Esophagus squamous epithelium (tissue), 5 donors: ENCODE measurements around the gene KAZN. TPM values are rescaled to one million over a fixed set of nuclear protein-coding genes. Genes with fewer than 3 reads are reported as not detected.

ENCODE experiments used
- DNase-seq: peaks from one replicate; lab custom pipeline; 2025; lab: John Stamatoyannopoulos, UW
- H3K27ac ChIP-seq, 4 donors: fragments of 200-600 bp; sonication (generic); one replicate each; pipeline ENCODE4 v1.5.1; 2016 to 2019; ENCODE audit warnings: mild to moderate bottlenecking in 1 of 4
- H3K27me3 ChIP-seq, 4 donors: fragments of 200-600 bp; sonication (generic); 1 replicate in 3 of 4; 2 replicates in 1 of 4; pipeline versions ENCODE4 v1.5.1 to v1.6.0; 2017 to 2021; ENCODE audit warnings: antibody characterized with exemption in 1 of 4
- H3K36me3 ChIP-seq, 3 donors: fragments of 200-600 bp; sonication (generic); one replicate each; pipeline ENCODE4 v1.5.1; 2016 to 2019
- H3K4me1 ChIP-seq, 3 donors: fragments of 200-600 bp; sonication (generic); one replicate each; pipeline ENCODE4 v1.5.1; 2017 to 2019
- H3K4me3 ChIP-seq, 4 donors: fragments of 200-600 bp; sonication (generic); 1 replicate in 3 of 4; 2 replicates in 1 of 4; pipeline ENCODE4 v1.5.1; 2016 to 2019; ENCODE audit warnings: mild to moderate bottlenecking in 2 of 4, moderate library complexity in 1 of 4
- H3K9me3 ChIP-seq, 3 donors: fragments of 200-600 bp; sonication (generic); one replicate each; pipeline ENCODE4 v1.5.1; 2016 to 2019
- CTCF ChIP-seq, 6 experiments: fragments of 450-650 bp in 4 of 6; fragments of 200-600 bp in 2 of 6; sonication (generic) in 2 of 6; IDR thresholded peaks; one replicate each; pipeline ENCODE4 v1.5.1; 2016 to 2019; ENCODE audit warnings: antibody characterized with exemption in 6 of 6, mild to moderate bottlenecking in 4 of 6, moderate library complexity in 4 of 6
- POLR2A ChIP-seq, 4 donors: fragments of 450-650 bp; IDR thresholded peaks; one replicate each; pipeline ENCODE4 v1.6.1; 2017; ENCODE audit warnings: antibody characterized with exemption in 4 of 4, mild to moderate bottlenecking in 4 of 4, moderate library complexity in 3 of 4
- WGBS, 2 donors: methylation state at CpG; one replicate each; pipeline ENCODE4 v1.1.5; 2018; 5-methylcytosine and 5-hydroxymethylcytosine counted together
- intact Hi-C: fragments of 100-400 bp; cut with DNase I; formaldehyde crosslinking; loops from one replicate; pipeline ENCODE4 v1.15.0; 2022
- total RNA-seq, 4 donors: library from RNA; depleted of rRNA; stranded (reverse); fragments of >200 nt; gene quantifications; one replicate each; pipeline ENCODE4 v1.1.0, GENCODE V29; 2016
- donor health status: DM: yes; HTN: yes; CAD: no.

Gene KAZN
- total RNA-seq, 4 donors from 2014 or later, result 25.0 to 54.5 (median 30.8) TPM

GRCh38 chr1:14553711-14554110 lies 44.8 kb upstream of the KAZN start:
- Histone ChIP-seq H3K4me1 (no peaks in the 10 kb centered on the region), H3K36me3 (no peaks in the 10 kb centered on the region), H3K9me3 (no peaks in the 10 kb centered on the region), H3K4me3 (no peak overlapping the region), H3K27me3 (peaks cover 0 to 14% (median 0%) of the 10 kb centered on the region in 4 donors), H3K27ac (no peak overlapping the region)
- no peak for TF ChIP-seq POLR2A (IDR thresholded peaks at IDR 0.05)
- TF ChIP-seq CTCF (IDR thresholded peaks at IDR 0.05), result no peak
- no peak for DNase-seq
- WGBS, 2 donors, result 78% methylated on average over 5 to 6 of the region's 7 CpGs
- intact Hi-C loops, result no loop called here

DNA sequence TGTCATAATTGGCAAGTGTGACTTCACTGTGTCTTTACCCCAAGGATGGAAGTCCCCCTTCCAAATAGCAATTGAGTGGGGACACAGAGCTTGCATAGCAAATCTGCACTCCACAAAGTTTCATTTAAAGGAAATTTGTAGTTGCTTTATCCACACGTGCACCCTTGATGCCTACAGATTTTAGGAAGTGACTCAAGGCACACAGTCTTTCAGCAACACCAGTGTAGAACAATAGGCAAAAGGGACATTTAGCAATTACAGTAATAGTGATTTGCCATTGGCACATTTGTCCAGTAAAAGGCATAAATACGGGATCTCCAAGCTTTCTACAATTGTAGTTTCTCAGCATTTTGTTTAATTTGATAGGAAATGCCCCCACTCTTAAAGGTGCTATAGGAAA lies 43.4 kb upstream of the KAZN start:
- Histone ChIP-seq H3K9me3 (no peaks in the 10 kb centered on the region), H3K27ac (no peak overlapping the region), H3K4me1 (no peaks in the 10 kb centered on the region), H3K27me3 (peaks cover 0 to 14% (median 0%) of the 10 kb centered on the region in 4 donors), H3K36me3 (no peaks in the 10 kb centered on the region), H3K4me3 (no peak overlapping the region)
- WGBS, 2 donors, result 50 to 59% methylated on average over 2 of the region's 2 CpGs
- intact Hi-C loops, result no loop called here
- TF ChIP-seq CTCF (IDR thresholded peaks at IDR 0.05) (no peak), POLR2A (IDR thresholded peaks at IDR 0.05) (no peak)
- no peak for DNase-seq

GRCh38 chr1:14561014-14561693 lies 37.3 kb upstream of the KAZN start:
- Histone ChIP-seq H3K27ac (no peak overlapping the region), H3K27me3 (peaks cover 0 to 4% (median 0%) of the 10 kb centered on the region in 4 donors), H3K36me3 (no peaks in the 10 kb centered on the region), H3K4me3 (no peak overlapping the region), H3K9me3 (no peaks in the 10 kb centered on the region), H3K4me1 (no peaks in the 10 kb centered on the region)
- DNase-seq, result no peak
- TF ChIP-seq CTCF (IDR thresholded peaks at IDR 0.05) (no peak), POLR2A (IDR thresholded peaks at IDR 0.05) (no peak)
- 76 to 82% methylated on average over 3 to 8 of the region's 8 CpGs for WGBS, 2 donors
- intact Hi-C loops, result no loop called here

- no peak overlapping the region for H3K27ac ChIP-seq
- intact Hi-C loops, result no loop called here
- no peak for DNase-seq
- H3K4me3 ChIP-seq, result no peak overlapping the region
- H3K27me3 ChIP-seq, result no peaks in the 10 kb centered on the region
- WGBS, 2 donors, result 35 to 50% methylated on average over 2 of the region's 2 CpGs
- no peaks in the 10 kb centered on the region for H3K9me3 ChIP-seq
- no peak for TF ChIP-seq CTCF (IDR thresholded peaks at IDR 0.05)
- TF ChIP-seq POLR2A (IDR thresholded peaks at IDR 0.05), result no peak
- H3K4me1 ChIP-seq, result no peaks in the 10 kb centered on the region
- H3K36me3 ChIP-seq, result no peaks in the 10 kb centered on the region
Measured at GRCh38 chr1:14565090-14565489, 33.4 kb upstream of the KAZN start.

GRCh38 chr1:14567056-14567455 lies 31.4 kb upstream of the KAZN start:
- intact Hi-C loops, result no loop called here
- DNase-seq, result no peak

More at GRCh38 chr1:14567056-14567455, 31.4 kb upstream of the KAZN start:
- H3K27me3 ChIP-seq, result no peaks in the 10 kb centered on the region
- TF ChIP-seq POLR2A (IDR thresholded peaks at IDR 0.05), result no peak
- peak in 2 of 6 experiments; percentile 7 to 38 for TF ChIP-seq CTCF (IDR thresholded peaks at IDR 0.05)
- no peaks in the 10 kb centered on the region for H3K4me1 ChIP-seq
- no peak overlapping the region for H3K27ac ChIP-seq
- WGBS, 2 donors, result 73 to 88% methylated on average over 2 of the region's 2 CpGs
- H3K9me3 ChIP-seq, result no peaks in the 10 kb centered on the region
- no peaks in the 10 kb centered on the region for H3K36me3 ChIP-seq
- H3K4me3 ChIP-seq, result no peak overlapping the region
